GM23248 (cell line): ENCODE data around the gene NR5A2.

Source experiments
- EZH2 ChIP-seq: fragments of 200-600 bp; sonication (generic); IDR thresholded peaks from 2 replicates; pipeline ENCODE4 v1.6.1; 2018; ENCODE audit warnings: antibody characterized with exemption, mild to moderate bottlenecking; ENCODE audit not compliant: insufficient read depth, poor library complexity, severe bottlenecking
- EZH2phosphoT487 ChIP-seq: fragments of 200-600 bp; sonication (generic); IDR thresholded peaks from 2 replicates; pipeline ENCODE4 v1.6.1; 2018; ENCODE audit warnings: antibody characterized with exemption, moderate library complexity, mild to moderate bottlenecking, low read depth; ENCODE audit not compliant: insufficient read depth

DNA sequence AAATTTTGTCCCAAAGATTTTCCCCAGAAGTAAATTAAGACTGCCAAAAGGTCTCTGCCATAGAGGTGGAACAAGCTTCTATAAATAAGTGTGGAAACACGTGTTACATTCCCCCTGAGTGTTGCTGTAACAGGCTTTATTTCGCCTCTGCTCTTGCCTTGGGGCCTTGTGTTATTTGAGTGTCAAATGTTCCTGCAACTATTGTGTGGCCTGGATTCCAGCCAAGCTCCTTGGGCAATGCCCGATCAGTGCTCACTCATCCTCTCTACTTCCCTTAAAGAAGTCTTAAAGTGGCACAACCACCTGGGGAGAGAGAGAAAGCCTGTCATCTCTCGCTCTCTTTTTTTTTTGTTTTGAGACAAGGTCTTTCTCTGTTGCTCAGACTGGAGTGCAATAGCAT, 156.7 kb downstream of the NR5A2 start:
- TF ChIP-seq EZH2phosphoT487 = no peak
- TF ChIP-seq EZH2 = no peak
